Choroid plexus epithelial cell (primary cell): ENCODE data around the gene ORAI3.

Experiments used
- DNase-seq: peaks from one replicate; pipeline ENCODE4 v3.0.0-alpha.2; 2010; ENCODE audit warnings: low read depth
- H3K4me3 ChIP-seq: 2 replicates; pipeline ENCODE4 v1.5.1; 2011; ENCODE audit warnings: low read depth, mild to moderate bottlenecking, control low read depth, low read length, moderate library complexity
- CTCF ChIP-seq: conservative IDR thresholded peaks from 2 replicates; pipeline ENCODE4 v1.5.1; 2011; ENCODE audit warnings: low read depth, mild to moderate bottlenecking, control low read depth, inconsistent platforms, low read length, moderate library complexity

The ORAI3 gene

GRCh38 chr16:30903596-30903995, 45.3 kb upstream of the ORAI3 start:
- TF ChIP-seq CTCF = no peak
- DNase-seq = peak; percentile 23
- H3K4me3 ChIP-seq = no peak overlapping the region

GRCh38 chr16:30904114-30904780, 44.6 kb upstream of the ORAI3 start:
- H3K4me3 ChIP-seq = no peak overlapping the region
- DNase-seq = no peak
- TF ChIP-seq CTCF = no peak

- no peak for TF ChIP-seq CTCF
- no peak overlapping the region for H3K4me3 ChIP-seq
- DNase-seq = no peak
Measured at GRCh38 chr16:30907064-30907463, 41.8 kb upstream of the ORAI3 start.

- no peak overlapping the region for H3K4me3 ChIP-seq
- TF ChIP-seq CTCF = no peak
- DNase-seq = no peak
Measured at GRCh38 chr16:30910427-30911029, 38.3 kb upstream of the ORAI3 start.

GRCh38 chr16:30912794-30913412, 36.0 kb upstream of the ORAI3 start:
- no peak for TF ChIP-seq CTCF
- no peak for DNase-seq
- no peak overlapping the region for H3K4me3 ChIP-seq

GRCh38 chr16:30914830-30915229, 34.0 kb upstream of the ORAI3 start:
- TF ChIP-seq CTCF = no peak
- no peak for DNase-seq
- H3K4me3 ChIP-seq = no peak overlapping the region
